GM12873 (cell line): ENCODE results near the gene CCDC191.

Experiments
- TF ChIP-seq, protein P1 (sequence below): IDR thresholded peaks from 2 replicates; pipeline ENCODE4 v1.5.1; 2012; ENCODE audit warnings: low read depth, mild to moderate bottlenecking, moderate library complexity, low read length, control low read depth; ENCODE audit not compliant: insufficient read depth; ENCODE audit errors: missing control alignments

CCDC191 gene, protein sequence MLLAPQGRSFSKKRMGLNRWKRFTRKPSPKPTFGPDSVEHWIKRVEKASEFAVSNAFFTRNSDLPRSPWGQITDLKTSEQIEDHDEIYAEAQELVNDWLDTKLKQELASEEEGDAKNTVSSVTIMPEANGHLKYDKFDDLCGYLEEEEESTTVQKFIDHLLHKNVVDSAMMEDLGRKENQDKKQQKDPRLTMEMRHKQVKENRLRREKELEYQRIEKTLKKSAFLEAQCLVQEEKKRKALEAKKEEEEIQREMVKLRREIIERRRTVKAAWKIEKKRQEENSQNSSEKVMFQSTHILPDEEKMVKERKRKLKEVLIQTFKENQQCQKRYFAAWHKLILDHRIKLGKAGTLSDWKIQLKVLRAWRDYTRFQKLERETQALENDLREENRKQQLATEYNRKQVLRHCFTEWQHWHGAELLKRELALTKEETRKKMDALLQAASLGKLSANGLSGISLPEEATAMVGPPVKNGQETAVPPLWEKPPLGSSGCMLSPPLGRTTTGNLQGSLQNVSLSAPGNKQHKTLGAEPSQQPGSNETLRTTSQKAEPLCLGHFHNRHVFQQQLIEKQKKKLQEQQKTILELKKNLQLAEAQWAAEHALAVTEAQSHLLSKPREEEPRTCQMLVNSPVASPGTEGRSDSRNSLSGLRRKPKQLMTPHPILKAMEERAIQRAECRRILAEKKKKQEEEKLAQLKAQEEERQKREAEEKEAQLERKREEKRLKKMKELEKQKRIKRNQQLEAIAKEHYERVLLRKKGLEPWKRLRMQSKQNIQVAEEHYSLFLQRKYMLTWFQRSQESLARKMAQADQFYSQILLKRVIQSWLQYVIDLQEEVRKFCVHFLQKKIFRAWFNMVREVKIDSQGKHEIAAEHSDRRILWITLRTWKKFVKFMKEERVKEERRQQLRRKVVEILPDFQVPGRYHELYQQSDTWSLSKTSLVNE

DNA sequence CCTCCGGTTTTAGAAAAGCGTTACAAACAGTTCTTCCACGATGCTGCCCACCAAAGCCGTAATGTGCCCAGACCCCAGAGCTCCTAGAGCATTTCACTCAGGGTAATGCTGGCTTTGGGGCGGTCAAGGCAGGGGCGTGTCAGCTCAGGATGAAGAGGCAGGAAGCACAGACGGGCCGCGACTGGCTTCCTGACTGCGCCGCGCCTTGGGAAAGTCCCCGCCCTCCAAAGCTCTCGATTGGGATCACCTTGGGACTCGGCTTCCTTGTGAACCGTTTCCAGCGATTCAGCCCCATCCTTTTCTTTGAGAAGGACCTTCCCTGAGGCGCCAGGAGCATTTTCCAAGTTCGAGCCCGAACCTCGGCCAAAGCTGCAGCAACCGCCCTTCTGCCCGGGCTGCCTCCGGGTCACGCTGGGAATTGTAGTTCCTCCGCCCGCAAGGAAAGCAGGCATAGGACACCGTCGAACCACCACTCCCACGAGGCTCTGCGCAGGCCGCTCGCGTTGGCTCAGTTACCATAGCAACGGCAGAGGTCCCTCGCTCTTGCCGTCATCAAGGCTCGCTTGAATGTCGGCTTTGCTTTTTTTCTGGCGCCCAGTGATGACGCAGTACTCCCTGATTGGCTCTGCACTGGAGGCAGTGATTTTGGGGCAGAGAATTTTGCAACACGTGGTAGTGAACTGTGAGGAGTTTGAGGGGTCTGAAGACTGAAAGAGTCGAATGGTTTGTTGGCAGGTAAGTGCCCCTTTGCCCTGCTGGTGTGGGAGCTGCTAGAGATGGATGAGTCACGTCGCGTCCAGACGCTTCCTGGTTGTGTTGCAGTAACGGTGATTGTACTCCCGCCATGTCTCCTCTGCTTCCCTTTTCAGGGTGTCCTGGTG, at the start of gene CCDC191, which contains the start of gene QTRT2:
Gene CCDC191, minus strand, starts transcription at position 397 of the 881 bp plus-strand sequence. Its CDS starts 60 bp downstream, at position 337.
Gene QTRT2, plus strand, starts transcription at position 608 of the 881 bp plus-strand sequence. CDS start 8,521 bp downstream, outside the sequence.
- TF ChIP-seq, protein P1, sequence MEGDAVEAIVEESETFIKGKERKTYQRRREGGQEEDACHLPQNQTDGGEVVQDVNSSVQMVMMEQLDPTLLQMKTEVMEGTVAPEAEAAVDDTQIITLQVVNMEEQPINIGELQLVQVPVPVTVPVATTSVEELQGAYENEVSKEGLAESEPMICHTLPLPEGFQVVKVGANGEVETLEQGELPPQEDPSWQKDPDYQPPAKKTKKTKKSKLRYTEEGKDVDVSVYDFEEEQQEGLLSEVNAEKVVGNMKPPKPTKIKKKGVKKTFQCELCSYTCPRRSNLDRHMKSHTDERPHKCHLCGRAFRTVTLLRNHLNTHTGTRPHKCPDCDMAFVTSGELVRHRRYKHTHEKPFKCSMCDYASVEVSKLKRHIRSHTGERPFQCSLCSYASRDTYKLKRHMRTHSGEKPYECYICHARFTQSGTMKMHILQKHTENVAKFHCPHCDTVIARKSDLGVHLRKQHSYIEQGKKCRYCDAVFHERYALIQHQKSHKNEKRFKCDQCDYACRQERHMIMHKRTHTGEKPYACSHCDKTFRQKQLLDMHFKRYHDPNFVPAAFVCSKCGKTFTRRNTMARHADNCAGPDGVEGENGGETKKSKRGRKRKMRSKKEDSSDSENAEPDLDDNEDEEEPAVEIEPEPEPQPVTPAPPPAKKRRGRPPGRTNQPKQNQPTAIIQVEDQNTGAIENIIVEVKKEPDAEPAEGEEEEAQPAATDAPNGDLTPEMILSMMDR = no peak

DNA sequence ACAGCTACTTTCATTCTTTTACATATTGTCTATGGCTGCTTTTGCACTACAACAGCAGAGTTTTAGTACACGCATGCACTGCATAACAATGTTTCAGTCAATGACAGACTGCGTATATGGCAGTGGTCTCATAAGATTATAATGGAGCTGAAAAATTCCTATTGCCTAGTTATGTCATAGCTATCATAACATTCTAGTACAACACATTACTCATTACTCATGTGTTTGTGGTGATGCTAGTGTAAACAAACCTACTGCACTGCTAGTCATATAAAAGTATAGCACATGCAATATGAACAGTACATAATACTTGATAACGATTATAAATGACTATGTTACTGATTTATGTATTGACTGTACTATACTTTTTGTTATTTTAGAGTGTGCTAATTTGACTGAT, 48.1 kb upstream of the CCDC191 start:
- TF ChIP-seq, protein P1 = no peak

DNA sequence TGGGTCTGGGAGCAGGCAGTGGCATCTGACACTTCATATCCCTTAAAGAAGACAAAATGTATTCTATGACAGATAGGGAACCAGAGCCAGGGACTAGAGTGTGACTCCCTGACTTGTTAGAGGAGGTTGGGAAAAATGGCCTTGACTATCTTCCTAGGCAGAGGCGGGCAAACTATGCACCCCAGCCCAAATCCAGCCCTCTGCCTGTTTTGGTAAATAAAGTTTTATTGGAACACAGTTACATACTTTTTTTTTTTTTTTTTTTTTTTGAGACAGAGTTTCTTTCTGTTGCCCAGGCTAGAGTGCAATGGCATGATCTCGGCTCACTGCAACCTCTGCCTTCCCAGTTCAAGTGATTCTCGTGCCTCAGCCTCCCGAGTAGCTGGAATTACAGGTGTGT, 47.5 kb upstream of the CCDC191 start:
- TF ChIP-seq, protein P1 = no peak

DNA sequence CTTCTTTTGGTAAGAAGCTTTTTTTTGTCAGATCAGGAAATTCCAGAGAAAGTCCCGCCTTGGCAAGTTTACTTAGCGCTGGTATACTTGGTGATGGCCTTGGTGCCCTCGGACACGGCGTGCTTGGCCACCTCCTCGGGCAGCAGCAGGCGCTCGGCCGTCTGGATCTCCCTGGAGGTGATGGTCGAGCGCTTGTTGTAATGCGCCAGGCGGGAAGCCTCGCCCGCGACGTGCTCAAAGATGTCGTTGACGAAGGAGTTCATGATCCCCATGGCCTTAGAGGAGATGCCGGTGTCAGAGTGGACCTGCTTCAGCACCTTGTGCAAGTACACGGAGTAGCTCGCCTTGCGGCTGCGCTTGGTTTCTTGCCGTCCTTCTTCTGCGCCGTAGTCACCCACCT, 46.9 kb upstream of the CCDC191 start:
- TF ChIP-seq, protein P1 = no peak

DNA sequence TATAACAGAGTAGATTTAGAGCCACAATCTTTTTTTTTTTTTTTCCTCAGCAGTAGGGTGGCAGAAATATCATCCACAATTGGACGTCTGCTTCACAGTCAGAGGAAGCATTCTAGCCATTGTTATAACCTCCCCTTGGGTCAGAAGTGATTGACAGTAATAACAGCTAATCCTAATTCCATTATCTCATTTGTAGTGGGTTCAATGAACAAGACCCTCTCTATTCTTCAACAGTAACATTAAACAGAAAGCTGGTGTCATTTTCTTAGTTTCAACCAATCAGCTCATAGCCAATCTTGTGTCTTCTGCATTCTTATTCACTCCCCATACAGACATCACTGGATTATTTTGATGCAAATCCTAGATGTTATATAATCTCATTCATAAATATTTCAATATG, 44.8 kb upstream of the CCDC191 start:
- TF ChIP-seq, protein P1 = no peak

DNA sequence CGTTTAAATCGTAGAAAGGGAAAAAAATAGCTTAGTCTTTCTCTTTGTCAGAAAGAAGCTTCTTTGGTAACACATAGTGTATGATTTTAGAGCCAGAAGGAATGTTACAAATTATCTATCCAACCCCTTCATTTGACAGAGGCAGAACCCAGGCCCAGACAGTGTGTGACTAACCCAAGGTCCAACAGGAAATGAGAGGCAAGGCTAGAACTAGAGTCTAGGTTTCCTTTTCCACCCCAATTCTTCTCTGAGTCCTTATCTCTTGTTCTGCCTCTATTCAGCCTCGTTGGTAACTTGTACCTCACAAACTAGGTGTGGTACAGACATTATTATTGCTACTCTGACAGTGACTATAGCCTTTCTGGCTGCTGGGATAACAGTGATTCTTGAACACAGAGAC, 39.5 kb upstream of the CCDC191 start:
- TF ChIP-seq, protein P1 = no peak
